ENCODE measurements around the gene ARHGAP1. TPM values are rescaled to one million over a fixed set of nuclear protein-coding genes. Genes with fewer than 3 reads are reported as not detected.

ARHGAP1 gene
- polyA plus RNA-seq, 3 donors: 31.6 to 59.3 (median 44.1) TPM

DNA sequence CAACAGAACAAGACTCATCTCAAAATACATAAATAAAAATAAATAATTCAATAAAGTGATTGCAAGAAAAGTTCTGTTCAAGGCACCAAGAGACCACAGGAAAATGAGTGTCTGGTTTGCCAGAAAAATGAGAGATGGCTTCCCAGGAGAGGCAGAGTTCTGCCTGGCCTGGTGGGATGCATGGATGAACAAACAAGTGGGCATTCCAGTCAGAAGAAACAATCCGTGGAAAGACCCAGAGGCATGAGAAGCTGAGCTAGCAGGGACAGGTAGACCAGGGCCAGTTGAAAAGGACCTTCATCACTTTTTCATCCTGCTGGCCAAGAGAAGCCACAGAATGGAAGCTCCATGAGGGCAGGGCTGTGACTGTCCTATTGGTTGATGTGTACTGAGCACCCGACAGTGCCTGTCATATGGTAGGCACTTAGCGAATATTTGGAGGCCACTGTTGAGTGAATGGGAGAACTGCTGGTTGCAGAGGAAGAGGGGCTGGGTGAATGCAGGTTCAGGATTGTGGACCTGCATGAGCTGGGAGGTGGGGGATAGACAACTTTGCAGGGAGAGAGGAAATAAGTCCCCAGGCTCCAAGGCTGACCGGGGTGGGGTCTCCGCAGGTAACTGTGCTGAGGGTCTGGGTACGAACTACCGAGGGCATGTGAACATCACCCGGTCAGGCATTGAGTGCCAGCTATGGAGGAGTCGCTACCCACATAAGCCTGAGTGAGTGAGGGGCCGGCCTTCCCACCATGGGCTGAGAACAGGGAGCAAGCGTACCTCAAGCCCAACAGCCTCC lies 22.3 kb upstream of the ARHGAP1 start:
- Histone ChIP-seq H3K27me3 (ENCODE audit: control insufficient read depth in 2 of 2, insufficient read depth in 2 of 2, low read length in 2 of 2) (no peaks in the 10 kb centered on the region), H2AFZ (ENCODE audit: insufficient read depth, low read depth, low read length, poor library complexity, severe bottlenecking) (no peak overlapping the region), H4K20me1 (ENCODE audit: insufficient read depth, low read length) (no peaks in the 10 kb centered on the region), H3K4me3 (replicated peaks in 1 of 3; ENCODE audit: low read depth in 2 of 3, low read length in 3 of 3) (no peak overlapping the region), H3K9ac (ENCODE audit: insufficient read depth, low read length, poor library complexity, severe bottlenecking) (no peak overlapping the region), H3K4me2 (replicated peaks; ENCODE audit: extremely low read depth, low read length, poor library complexity, severe bottlenecking) (no peak overlapping the region), H3K9me3 (replicated peaks in 1 of 2; ENCODE audit: control insufficient read depth in 1 of 2, insufficient read depth in 1 of 2, low read length in 2 of 2) (no peaks in the 10 kb centered on the region), H3K36me3 (replicated peaks in 1 of 2; ENCODE audit: control insufficient read depth in 1 of 2, insufficient read depth in 2 of 2, low read length in 2 of 2) (no peaks in the 10 kb centered on the region), H3K79me2 (ENCODE audit: insufficient read depth, low read length) (no peaks in the 10 kb centered on the region), H3K4me1 (ENCODE audit: control insufficient read depth in 1 of 2, insufficient read depth in 2 of 2, low read length in 2 of 2) (no peaks in the 10 kb centered on the region), H3K27ac (ENCODE audit: low read depth in 1 of 2, low read length in 2 of 2) (no peak overlapping the region)
- no peak overlapping the region for H3K4me3 Mint-ChIP-seq
- WGBS (ENCODE audit: insufficient coverage): 92% methylated on average over 9 of the region's 11 CpGs
- peaks cover 6% of the 10 kb centered on the region for H3K4me1 Mint-ChIP-seq
- H3K9me3 Mint-ChIP-seq: peaks cover 0 to 3% (median 0%) of the 10 kb centered on the region in 7 donors
- no peaks in the 10 kb centered on the region for H3K36me3 Mint-ChIP-seq
- no peak for DNase-seq
- H3K27me3 Mint-ChIP-seq (ENCODE audit: low read depth in 3 of 3): peaks cover 0 to 8% (median 5%) of the 10 kb centered on the region in 3 donors
- intact Hi-C loops (cut with micrococcal nuclease): no loop called here
- TF ChIP-seq, protein P1, sequence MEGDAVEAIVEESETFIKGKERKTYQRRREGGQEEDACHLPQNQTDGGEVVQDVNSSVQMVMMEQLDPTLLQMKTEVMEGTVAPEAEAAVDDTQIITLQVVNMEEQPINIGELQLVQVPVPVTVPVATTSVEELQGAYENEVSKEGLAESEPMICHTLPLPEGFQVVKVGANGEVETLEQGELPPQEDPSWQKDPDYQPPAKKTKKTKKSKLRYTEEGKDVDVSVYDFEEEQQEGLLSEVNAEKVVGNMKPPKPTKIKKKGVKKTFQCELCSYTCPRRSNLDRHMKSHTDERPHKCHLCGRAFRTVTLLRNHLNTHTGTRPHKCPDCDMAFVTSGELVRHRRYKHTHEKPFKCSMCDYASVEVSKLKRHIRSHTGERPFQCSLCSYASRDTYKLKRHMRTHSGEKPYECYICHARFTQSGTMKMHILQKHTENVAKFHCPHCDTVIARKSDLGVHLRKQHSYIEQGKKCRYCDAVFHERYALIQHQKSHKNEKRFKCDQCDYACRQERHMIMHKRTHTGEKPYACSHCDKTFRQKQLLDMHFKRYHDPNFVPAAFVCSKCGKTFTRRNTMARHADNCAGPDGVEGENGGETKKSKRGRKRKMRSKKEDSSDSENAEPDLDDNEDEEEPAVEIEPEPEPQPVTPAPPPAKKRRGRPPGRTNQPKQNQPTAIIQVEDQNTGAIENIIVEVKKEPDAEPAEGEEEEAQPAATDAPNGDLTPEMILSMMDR (IDR thresholded peaks at IDR 0.05): no peak
- no peak overlapping the region for H3K27ac Mint-ChIP-seq

GRCh38 chr11:46721286-46721685 lies 20.9 kb upstream of the ARHGAP1 start:
- no peak overlapping the region for H2AFZ ChIP-seq (ENCODE audit: insufficient read depth, low read depth, low read length, poor library complexity, severe bottlenecking)

More at GRCh38 chr11:46721286-46721685, 20.9 kb upstream of the ARHGAP1 start:
- no peaks in the 10 kb centered on the region for H3K79me2 ChIP-seq (ENCODE audit: insufficient read depth, low read length)
- no peak overlapping the region for H3K9ac ChIP-seq (ENCODE audit: insufficient read depth, low read length, poor library complexity, severe bottlenecking)
- H3K27ac ChIP-seq (ENCODE audit: low read depth in 1 of 2, low read length in 2 of 2): no peak overlapping the region
- TF ChIP-seq, protein P1 (IDR thresholded peaks at IDR 0.05): no peak
- H4K20me1 ChIP-seq (ENCODE audit: insufficient read depth, low read length): no peaks in the 10 kb centered on the region
- peaks cover 6% of the 10 kb centered on the region for H3K4me1 Mint-ChIP-seq
- H3K4me3 Mint-ChIP-seq: no peak overlapping the region
- H3K27me3 ChIP-seq (ENCODE audit: control insufficient read depth in 2 of 2, insufficient read depth in 2 of 2, low read length in 2 of 2): no peaks in the 10 kb centered on the region
- no peak overlapping the region for H3K27ac Mint-ChIP-seq
- 76% methylated on average over 2 of the region's 6 CpGs for WGBS (ENCODE audit: insufficient coverage)
- H3K36me3 ChIP-seq (replicated peaks in 1 of 2; ENCODE audit: control insufficient read depth in 1 of 2, insufficient read depth in 2 of 2, low read length in 2 of 2): no peaks in the 10 kb centered on the region
- no peak overlapping the region for H3K4me3 ChIP-seq (replicated peaks in 1 of 3; ENCODE audit: low read depth in 2 of 3, low read length in 3 of 3)
- DNase-seq: no peak
- H3K27me3 Mint-ChIP-seq (ENCODE audit: low read depth in 3 of 3): peaks cover 0 to 6% (median 5%) of the 10 kb centered on the region in 3 donors
- intact Hi-C loops (cut with micrococcal nuclease): no loop called here
- H3K4me2 ChIP-seq (replicated peaks; ENCODE audit: extremely low read depth, low read length, poor library complexity, severe bottlenecking): no peak overlapping the region
- no peaks in the 10 kb centered on the region for H3K9me3 ChIP-seq (replicated peaks in 1 of 2; ENCODE audit: control insufficient read depth in 1 of 2, insufficient read depth in 1 of 2, low read length in 2 of 2)
- peaks cover 0 to 3% (median 0%) of the 10 kb centered on the region in 7 donors for H3K9me3 Mint-ChIP-seq
- H3K36me3 Mint-ChIP-seq: no peaks in the 10 kb centered on the region
- no peaks in the 10 kb centered on the region for H3K4me1 ChIP-seq (ENCODE audit: control insufficient read depth in 1 of 2, insufficient read depth in 2 of 2, low read length in 2 of 2)
